HG02938 (cell line): ENCODE measurements around the gene E2F3.
A peak's percentile ranks its signal among the peaks of the same experiment; 100 is the strongest.
"Not testable (repeated sequence)": the region's sequence is repeated elsewhere in the genome, so short reads cannot be mapped to it uniquely, and the experiment has no call there.

Experiments
- ATAC-seq: cut with Tn5 transposase; IDR thresholded peaks from one replicate; pipeline ENCODE4 v1.9.1; 2021; ENCODE audit warnings: mild to moderate bottlenecking, moderate library complexity; ENCODE audit not compliant: unreplicated experiment

E2F3 gene

GRCh38 chr6:20511852-20512251, 110.2 kb downstream of the E2F3 start:
- ATAC-seq, result no peak

- not testable (repeated sequence) for ATAC-seq
Observed at GRCh38 chr6:20525208-20525607, 123.5 kb downstream of the E2F3 start.

- ATAC-seq, result not testable (repeated sequence)
Observed at GRCh38 chr6:20529086-20529448, 127.4 kb downstream of the E2F3 start.

- no peak for ATAC-seq
Observed at GRCh38 chr6:20532881-20533280, 131.2 kb downstream of the E2F3 start.

GRCh38 chr6:20533746-20534294, 132.1 kb downstream of the E2F3 start:
- peak; percentile 11 for ATAC-seq

- peak; percentile 91 for ATAC-seq
Observed at GRCh38 chr6:20534295-20535262, 132.9 kb downstream of the E2F3 start, which contains the start of gene CDKAL1. Gene CDKAL1 (plus strand): TSS chr6:20534457. CDS start chr6:20546351, 11,894 bp downstream.

- no peak for ATAC-seq
Observed at GRCh38 chr6:20538131-20538662, 136.5 kb downstream of the E2F3 start.

- ATAC-seq, result no peak
Observed at GRCh38 chr6:20538907-20539306, 137.2 kb downstream of the E2F3 start.

- no peak for ATAC-seq
Observed at GRCh38 chr6:20539387-20539786, 137.7 kb downstream of the E2F3 start.

- no peak for ATAC-seq
Observed at GRCh38 chr6:20540683-20541082, 139.0 kb downstream of the E2F3 start.

- no peak for ATAC-seq
Observed at GRCh38 chr6:20541382-20541781, 139.7 kb downstream of the E2F3 start.

GRCh38 chr6:20542927-20543602, 141.4 kb downstream of the E2F3 start:
- peak; percentile 99 for ATAC-seq
